ENCODE results near the gene LCOR.

LCOR gene

GRCh38 chr10:96890580-96890979 lies 58.5 kb downstream of the LCOR start:
- DNase-seq, result no peak

- DNase-seq, result no peak
Measured at GRCh38 chr10:96891840-96892239, 59.7 kb downstream of the LCOR start.

- no peak for DNase-seq
Measured at GRCh38 chr10:96895662-96896424, 63.7 kb downstream of the LCOR start.

GRCh38 chr10:96896884-96897589 lies 64.9 kb downstream of the LCOR start:
- no peak for DNase-seq

GRCh38 chr10:96902117-96902516 lies 70.0 kb downstream of the LCOR start:
- DNase-seq, result no peak

- no peak for DNase-seq
Measured at GRCh38 chr10:96902731-96903358, 70.7 kb downstream of the LCOR start.

- no peak for DNase-seq
Measured at GRCh38 chr10:96904648-96905047, 72.5 kb downstream of the LCOR start.

GRCh38 chr10:96906864-96907263 lies 74.8 kb downstream of the LCOR start:
- DNase-seq, result no peak

- no peak for DNase-seq
Measured at GRCh38 chr10:96910488-96911395, 78.6 kb downstream of the LCOR start.

- no peak for DNase-seq
Measured at GRCh38 chr10:96912405-96912804, 80.3 kb downstream of the LCOR start.

GRCh38 chr10:96913906-96914305 lies 81.8 kb downstream of the LCOR start:
- no peak for DNase-seq

GRCh38 chr10:96917628-96918027 lies 85.5 kb downstream of the LCOR start:
- no peak for DNase-seq

- no peak for DNase-seq
Measured at GRCh38 chr10:96918214-96919002, 86.3 kb downstream of the LCOR start.

- DNase-seq, result no peak
Measured at GRCh38 chr10:96919785-96920430, 87.8 kb downstream of the LCOR start.

- no peak for DNase-seq
Measured at GRCh38 chr10:96921655-96922054, 89.6 kb downstream of the LCOR start.

- DNase-seq, result no peak
Measured at GRCh38 chr10:96922978-96923948, 91.2 kb downstream of the LCOR start.

GRCh38 chr10:96924861-96925260 lies 92.8 kb downstream of the LCOR start:
- DNase-seq, result no peak

GRCh38 chr10:96930469-96930868 lies 98.4 kb downstream of the LCOR start:
- no peak for DNase-seq

- no peak for DNase-seq
Measured at GRCh38 chr10:96935148-96935547, 103.0 kb downstream of the LCOR start.

- no peak for DNase-seq
Measured at GRCh38 chr10:96935810-96936209, 103.7 kb downstream of the LCOR start.
